Gastroesophageal sphincter (tissue), 4 donors: Measurements from ENCODE around the gene AREL1. TPM values are rescaled to one million over a fixed set of nuclear protein-coding genes. Genes with fewer than 3 reads are reported as not detected.

Source experiments
- ATAC-seq: fragments of 150-250 bp; one replicate; pipeline ENCODE4 v1.9.1; 2016; ENCODE audit warnings: mild to moderate bottlenecking, moderate library complexity
- H3K27ac ChIP-seq, 4 donors: fragments of 200-600 bp; sonication (generic) in 3 of 4; 1 replicate in 3 of 4; 2 replicates in 1 of 4; pipeline ENCODE4 v1.5.1; 2016 to 2019
- H3K27me3 ChIP-seq: fragments of 200-600 bp; sonication (generic); one replicate; pipeline ENCODE4 v1.5.1; 2019
- H3K36me3 ChIP-seq, 2 donors: fragments of 200-600 bp; sonication (generic); one replicate each; pipeline ENCODE4 v1.5.1; 2019; ENCODE audit warnings: control low read depth in 1 of 2
- H3K4me1 ChIP-seq, 3 donors: fragments of 200-600 bp; sonication (generic); 1 replicate in 2 of 3; 2 replicates in 1 of 3; pipeline ENCODE4 v1.5.1; 2016 to 2019; ENCODE audit warnings: control low read depth in 2 of 3
- H3K4me3 ChIP-seq, 2 donors: fragments of 200-600 bp; sonication (generic); one replicate each; pipeline ENCODE4 v1.5.1; 2019; ENCODE audit warnings: mild to moderate bottlenecking in 1 of 2, moderate library complexity in 1 of 2
- H3K9me3 ChIP-seq, 3 donors: fragments of 200-600 bp; sonication (generic); one replicate each; pipeline ENCODE4 v1.5.1; 2017 to 2019; ENCODE audit warnings: control low read depth in 2 of 3
- EP300 ChIP-seq: sonication (generic); formaldehyde crosslinking; IDR thresholded peaks from one replicate; pipeline ENCODE4 v1.6.1; 2017; ENCODE audit warnings: antibody characterized with exemption, mild to moderate bottlenecking
- POLR2A ChIP-seq, 2 donors: fragments of 450-650 bp; IDR thresholded peaks; one replicate each; pipeline ENCODE4 v1.6.1; 2017; ENCODE audit warnings: antibody characterized with exemption in 2 of 2, mild to moderate bottlenecking in 2 of 2, moderate library complexity in 1 of 2
- POLR2AphosphoS5 ChIP-seq: sonication (generic); formaldehyde crosslinking; IDR thresholded peaks from one replicate; pipeline ENCODE4 v1.6.1; 2017; ENCODE audit warnings: antibody characterized with exemption
- WGBS, 2 donors: methylation state at CpG; one replicate each; pipeline ENCODE4 v1.1.5; 2018; ENCODE audit warnings: low coverage in 1 of 2; 5-methylcytosine and 5-hydroxymethylcytosine counted together
- total RNA-seq, 4 donors: library from RNA; depleted of rRNA; stranded (reverse); fragments of >200 nt; gene quantifications; one replicate each; pipeline ENCODE4 v1.1.0, GENCODE V29; 2016
- TF ChIP-seq, protein P1 (sequence below), 4 experiments: fragments of 200-600 bp in 2 of 4; fragments of 450-650 bp in 2 of 4; sonication (generic) in 1 of 4; IDR thresholded peaks; one replicate each; pipeline ENCODE4 v1.5.1; 2017 to 2019; ENCODE audit warnings: antibody characterized with exemption in 4 of 4, mild to moderate bottlenecking in 2 of 4, moderate library complexity in 2 of 4

The AREL1 gene
- total RNA-seq, 4 donors from 2014 or later, result 14.3 to 39.9 (median 19.9) TPM

DNA sequence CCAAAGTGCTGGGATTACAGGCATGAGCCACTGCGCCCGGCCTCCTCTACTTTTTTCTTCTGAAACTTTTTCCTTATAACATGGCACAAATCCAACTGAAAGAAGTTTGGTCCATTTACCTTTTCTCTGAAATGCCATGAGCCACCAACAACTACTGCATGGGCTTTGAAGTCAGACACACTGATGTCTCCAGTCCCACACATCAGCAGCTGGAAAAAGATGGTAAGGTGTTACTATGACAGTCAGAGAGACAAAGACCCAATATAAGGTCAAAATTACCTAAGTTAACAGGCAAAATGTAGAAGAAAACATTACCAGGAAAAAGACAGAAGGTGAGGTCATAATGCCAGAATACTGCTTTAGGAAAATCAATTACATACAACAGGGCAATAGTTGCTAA lies 48.2 kb downstream of the AREL1 start:
- Histone ChIP-seq H3K4me3 (no peak overlapping the region), H3K27me3 (no peaks in the 10 kb centered on the region), H3K4me1 (peaks cover 0 to 26% (median 3%) of the 10 kb centered on the region in 3 donors), H3K36me3 (peaks cover 0 to 98% of the 10 kb centered on the region in 2 donors), H3K9me3 (no peaks in the 10 kb centered on the region), H3K27ac (no peak overlapping the region)
- no peak for TF ChIP-seq EP300
- TF ChIP-seq, protein P1, sequence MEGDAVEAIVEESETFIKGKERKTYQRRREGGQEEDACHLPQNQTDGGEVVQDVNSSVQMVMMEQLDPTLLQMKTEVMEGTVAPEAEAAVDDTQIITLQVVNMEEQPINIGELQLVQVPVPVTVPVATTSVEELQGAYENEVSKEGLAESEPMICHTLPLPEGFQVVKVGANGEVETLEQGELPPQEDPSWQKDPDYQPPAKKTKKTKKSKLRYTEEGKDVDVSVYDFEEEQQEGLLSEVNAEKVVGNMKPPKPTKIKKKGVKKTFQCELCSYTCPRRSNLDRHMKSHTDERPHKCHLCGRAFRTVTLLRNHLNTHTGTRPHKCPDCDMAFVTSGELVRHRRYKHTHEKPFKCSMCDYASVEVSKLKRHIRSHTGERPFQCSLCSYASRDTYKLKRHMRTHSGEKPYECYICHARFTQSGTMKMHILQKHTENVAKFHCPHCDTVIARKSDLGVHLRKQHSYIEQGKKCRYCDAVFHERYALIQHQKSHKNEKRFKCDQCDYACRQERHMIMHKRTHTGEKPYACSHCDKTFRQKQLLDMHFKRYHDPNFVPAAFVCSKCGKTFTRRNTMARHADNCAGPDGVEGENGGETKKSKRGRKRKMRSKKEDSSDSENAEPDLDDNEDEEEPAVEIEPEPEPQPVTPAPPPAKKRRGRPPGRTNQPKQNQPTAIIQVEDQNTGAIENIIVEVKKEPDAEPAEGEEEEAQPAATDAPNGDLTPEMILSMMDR (IDR thresholded peaks at IDR 0.05), result no peak
- no peak for TF ChIP-seq POLR2A (IDR thresholded peaks at IDR 0.05)
- no peak for TF ChIP-seq POLR2AphosphoS5
- no peak for ATAC-seq
- 100% methylated on average over 1 to 2 of the region's 2 CpGs for WGBS, 2 donors

DNA sequence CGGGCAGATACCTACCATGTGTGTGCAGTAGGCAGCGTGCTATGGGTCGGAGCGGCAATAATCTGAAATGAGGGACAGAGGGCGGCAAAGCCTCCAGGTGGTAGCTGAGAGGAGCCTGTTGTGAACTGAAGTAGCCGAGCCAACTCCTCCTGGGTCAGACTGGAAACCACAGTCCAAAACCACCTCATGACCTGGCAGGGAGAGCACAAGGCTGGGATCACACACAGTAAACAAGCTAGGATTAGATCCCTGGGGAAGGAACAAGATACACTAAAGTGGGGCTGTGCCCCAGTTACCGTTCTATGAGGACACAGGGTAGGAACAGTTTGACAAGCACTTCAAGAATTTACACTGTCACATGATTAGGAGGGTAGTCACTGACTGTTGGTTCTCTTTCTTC lies 49.0 kb downstream of the AREL1 start:
- Histone ChIP-seq H3K4me1 (peaks cover 0 to 26% (median 3%) of the 10 kb centered on the region in 3 donors), H3K4me3 (no peak overlapping the region), H3K36me3 (peaks cover 0 to 95% of the 10 kb centered on the region in 2 donors), H3K27ac (peak overlapping the region in 3 of 4 donors; percentile 53 to 68 (median 56)), H3K27me3 (no peaks in the 10 kb centered on the region), H3K9me3 (no peaks in the 10 kb centered on the region)
- peak; percentile 90 for ATAC-seq
- WGBS, 2 donors, result 83 to 88% methylated on average over 1 to 7 of the region's 7 CpGs
- no peak for TF ChIP-seq EP300
- no peak for TF ChIP-seq POLR2A (IDR thresholded peaks at IDR 0.05)
- peak; percentile 29 for TF ChIP-seq POLR2AphosphoS5
- TF ChIP-seq, protein P1 (IDR thresholded peaks at IDR 0.05), result no peak

GRCh38 chr14:74661726-74662450 lies 51.0 kb downstream of the AREL1 start:
- WGBS, 2 donors, result 77% methylated on average over 3 to 7 of the region's 7 CpGs
- TF ChIP-seq POLR2A (IDR thresholded peaks at IDR 0.05) (no peak), POLR2AphosphoS5 (peak; percentile 61), EP300 (no peak)
- TF ChIP-seq, protein P1 (IDR thresholded peaks at IDR 0.05), result no peak
- Histone ChIP-seq H3K9me3 (no peaks in the 10 kb centered on the region), H3K4me1 (peaks cover 0 to 26% (median 3%) of the 10 kb centered on the region in 3 donors), H3K4me3 (no peak overlapping the region), H3K27me3 (no peaks in the 10 kb centered on the region), H3K27ac (peak overlapping the region in 3 of 4 donors; percentile 39 to 66 (median 60)), H3K36me3 (peaks cover 0 to 90% of the 10 kb centered on the region in 2 donors)
- ATAC-seq, result peak; percentile 83

GRCh38 chr14:74660863-74661262 lies 52.0 kb downstream of the AREL1 start:
- Histone ChIP-seq H3K9me3 (no peaks in the 10 kb centered on the region), H3K4me3 (no peak overlapping the region), H3K4me1 (peaks cover 0 to 26% (median 3%) of the 10 kb centered on the region in 3 donors), H3K27me3 (no peaks in the 10 kb centered on the region), H3K36me3 (peaks cover 0 to 89% of the 10 kb centered on the region in 2 donors), H3K27ac (peak overlapping the region in 2 of 4 donors; percentile 60 to 66)
- no peak for TF ChIP-seq EP300
- TF ChIP-seq, protein P1 (IDR thresholded peaks at IDR 0.05), result no peak
- TF ChIP-seq POLR2AphosphoS5, result no peak
- TF ChIP-seq POLR2A (IDR thresholded peaks at IDR 0.05), result no peak
- 67 to 75% methylated on average over 5 of the region's 5 CpGs for WGBS, 2 donors
- ATAC-seq, result no peak

DNA sequence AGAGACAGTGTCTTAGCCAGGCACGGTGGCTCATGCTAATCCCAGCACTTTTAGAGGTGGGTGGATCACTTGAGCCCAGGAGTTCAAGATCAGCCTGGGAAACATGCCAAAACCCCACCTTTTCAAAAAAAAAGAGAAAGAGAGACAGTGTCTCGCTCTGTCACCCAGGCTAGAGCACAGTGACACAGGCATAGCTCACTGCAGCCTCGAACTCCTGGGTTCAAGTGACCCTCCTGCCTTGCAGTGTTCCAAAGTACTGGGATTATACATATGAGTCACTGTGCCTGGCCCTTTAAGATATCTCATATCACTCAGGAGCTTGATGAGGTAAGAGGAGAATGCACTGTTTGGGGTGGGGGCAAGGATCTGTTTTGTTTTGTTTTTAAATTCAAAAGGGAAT lies 52.7 kb downstream of the AREL1 start:
- Histone ChIP-seq H3K36me3 (peaks cover 0 to 87% of the 10 kb centered on the region in 2 donors), H3K9me3 (no peaks in the 10 kb centered on the region), H3K4me1 (peaks cover 0 to 29% (median 3%) of the 10 kb centered on the region in 3 donors), H3K27ac (no peak overlapping the region), H3K27me3 (no peaks in the 10 kb centered on the region), H3K4me3 (no peak overlapping the region)
- no peak for TF ChIP-seq POLR2A (IDR thresholded peaks at IDR 0.05)
- no peak for TF ChIP-seq EP300
- no peak for ATAC-seq
- 88 to 89% methylated on average over 1 to 3 of the region's 3 CpGs for WGBS, 2 donors
